Liver (tissue), 9 donors: Measurements from ENCODE around the gene SRC. TPM values are rescaled to one million over a fixed set of nuclear protein-coding genes. Genes with fewer than 3 reads are reported as not detected.

Source experiments
- DNase-seq: peaks from one replicate; pipeline ENCODE4 v3.0.0-alpha.2; 2017; ENCODE audit warnings: low spot score
- H3K27ac ChIP-seq, 2 donors: one replicate each; pipeline ENCODE4 v1.7.0; 2013; ENCODE audit warnings: inconsistent platforms in 2 of 2, low read length in 2 of 2, control low read depth in 1 of 2, low read depth in 1 of 2, mild to moderate bottlenecking in 1 of 2
- H3K27me3 ChIP-seq, 4 donors: one replicate each; pipeline versions ENCODE4 v1.6.1 to v1.7.0; 2013; ENCODE audit warnings: low read length in 3 of 4, inconsistent platforms in 1 of 4, mild to moderate bottlenecking in 1 of 4, moderate library complexity in 1 of 4; ENCODE audit not compliant: control insufficient read depth in 4 of 4, insufficient read depth in 4 of 4
- H3K36me3 ChIP-seq, 4 donors: one replicate each; pipeline versions ENCODE4 v1.6.1 to v1.7.0; 2013; ENCODE audit warnings: low read length in 3 of 4, mild to moderate bottlenecking in 3 of 4, low read depth in 1 of 4, moderate library complexity in 1 of 4; ENCODE audit not compliant: control insufficient read depth in 4 of 4, insufficient read depth in 3 of 4
- H3K4me1 ChIP-seq, 4 donors: one replicate each; pipeline versions ENCODE4 v1.6.1 to v1.7.0; 2013; ENCODE audit warnings: low read length in 3 of 4, mild to moderate bottlenecking in 3 of 4, moderate library complexity in 1 of 4; ENCODE audit not compliant: control insufficient read depth in 4 of 4, insufficient read depth in 4 of 4
- H3K4me3 ChIP-seq, 3 donors: one replicate each; pipeline versions ENCODE4 v1.6.1 to v1.7.0; 2013; ENCODE audit warnings: low read length in 3 of 3, control low read depth in 1 of 3, low read depth in 1 of 3, mild to moderate bottlenecking in 1 of 3
- H3K9ac ChIP-seq, 2 donors: one replicate each; pipeline ENCODE4 v1.7.0; 2013; ENCODE audit warnings: low read length in 2 of 2, mild to moderate bottlenecking in 2 of 2, moderate library complexity in 2 of 2, control low read depth in 1 of 2, low read depth in 1 of 2
- H3K9me3 ChIP-seq, 4 donors: one replicate each; pipeline versions ENCODE4 v1.6.1 to v1.7.0; 2013; ENCODE audit warnings: low read length in 3 of 4; ENCODE audit not compliant: control insufficient read depth in 4 of 4
- EGR1 ChIP-seq, 2 donors: IDR thresholded peaks; 2 replicates each; pipeline ENCODE4 v1.6.1; 2016 to 2018; ENCODE audit warnings: antibody characterized with exemption in 2 of 2, low read depth in 2 of 2
- FOXA2 ChIP-seq: IDR thresholded peaks from 2 replicates; pipeline ENCODE4 v1.6.1; 2016; ENCODE audit warnings: antibody characterized with exemption
- HNF4A ChIP-seq, 2 donors: conservative IDR thresholded peaks; 2 replicates each; pipeline ENCODE4 v1.6.1; 2016; ENCODE audit warnings: antibody characterized with exemption in 2 of 2, mild to moderate bottlenecking in 2 of 2
- HNF4G ChIP-seq: IDR thresholded peaks from 2 replicates; pipeline ENCODE4 v1.6.1; 2016; ENCODE audit warnings: antibody characterized with exemption
- JUND ChIP-seq, 2 donors: IDR thresholded peaks; 2 replicates each; pipeline ENCODE4 v1.6.1; 2016; ENCODE audit warnings: antibody characterized with exemption in 2 of 2
- NR2F2 ChIP-seq: IDR thresholded peaks from 2 replicates; pipeline ENCODE4 v1.6.1; 2016; ENCODE audit warnings: antibody characterized with exemption
- RAD21 ChIP-seq, 2 donors: IDR thresholded peaks; 2 replicates each; pipeline ENCODE4 v1.6.1; 2016; ENCODE audit warnings: antibody characterized with exemption in 2 of 2, mild to moderate bottlenecking in 2 of 2
- RXRA ChIP-seq, 2 donors: IDR thresholded peaks; 2 replicates each; pipeline ENCODE4 v1.6.1; 2017 to 2018; ENCODE audit warnings: antibody characterized with exemption in 2 of 2, mild to moderate bottlenecking in 1 of 2
- TAF1 ChIP-seq: conservative IDR thresholded peaks from 2 replicates; pipeline ENCODE4 v1.6.1; 2016; ENCODE audit warnings: antibody characterized with exemption, mild to moderate bottlenecking
- YY1 ChIP-seq: IDR thresholded peaks from 2 replicates; pipeline ENCODE4 v1.6.1; 2016; ENCODE audit warnings: antibody characterized with exemption, mild to moderate bottlenecking
- WGBS: extraction: QIAGEN DNeasy Blood & Tissue Kit; methylation state at CpG from one replicate; pipeline ENCODE4 v1.1.7; 2013; 5-methylcytosine and 5-hydroxymethylcytosine counted together
- polyA plus RNA-seq, 2 donors: library from polyadenylated mRNA; stranded (reverse) in 1 of 2; unstranded in 1 of 2; fragments of 200-250 nt in 1 of 2; fragments of >200 nt in 1 of 2; fragmentation: Nextera tagmentation in 1 of 2; extraction: Ambion mirVana in 1 of 2; gene quantifications; one replicate each; pipeline versions ENCODE4 v1.2.1 to v1.2.3, GENCODE V29; 2013 to 2015
- total RNA-seq, 2 donors: library from RNA; depleted of rRNA; stranded (reverse); fragments of >200 nt; gene quantifications; one replicate each; pipeline ENCODE4 v1.2.3, GENCODE V29; 2014
- TF ChIP-seq, protein P1 (sequence below): fragments of 150-350 bp; IDR thresholded peaks from 2 replicates; pipeline ENCODE4 v1.5.1; 2017; ENCODE audit warnings: improper control_type of control experiment, low read depth, low read length; ENCODE audit not compliant: missing input control
- TF ChIP-seq, protein P2 (sequence below): IDR thresholded peaks from 2 replicates; pipeline ENCODE4 v1.6.1; 2016; ENCODE audit warnings: antibody characterized with exemption, mild to moderate bottlenecking
- TF ChIP-seq, protein P3 (sequence below): IDR thresholded peaks from 2 replicates; pipeline ENCODE4 v1.6.1; 2016; ENCODE audit warnings: antibody characterized with exemption
- TF ChIP-seq, protein P4 (sequence below): IDR thresholded peaks from 2 replicates; pipeline ENCODE4 v1.6.1; 2016; ENCODE audit warnings: antibody characterized with exemption
- TF ChIP-seq, protein P5 (sequence below): IDR thresholded peaks from 2 replicates; pipeline ENCODE4 v1.6.1; 2016; ENCODE audit warnings: antibody characterized with exemption
- donor health status: healthy.
- donor health status: healthy.
- donor health status: healthy.
- donor health status: healthy.
- donor health status: healthy.

SRC gene
- total and polyA plus RNA-seq, 4 donors = 3.3 to 21.2 (median 5.4) TPM

DNA sequence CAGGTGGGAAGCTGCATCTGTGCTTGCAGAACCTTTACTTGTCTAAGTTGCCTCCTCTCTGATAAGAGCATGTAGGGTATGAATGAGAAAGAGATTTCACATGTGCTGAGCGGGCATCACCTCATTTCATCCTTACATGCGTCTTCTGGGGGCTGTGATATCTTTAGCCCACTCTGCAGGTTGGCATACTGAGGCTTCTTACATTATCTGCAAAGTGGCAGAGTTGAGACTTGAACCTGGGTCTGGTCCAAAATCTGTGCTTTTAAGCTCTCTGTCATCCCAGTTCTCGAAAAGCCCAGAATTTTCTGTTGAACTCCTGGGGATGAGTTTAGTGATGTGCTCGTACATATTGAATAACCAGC lies 2.0 kb upstream of the SRC start:
- no peaks in the 10 kb centered on the region for H3K27me3 ChIP-seq
- WGBS = 81% methylated on average over 4 of the region's 4 CpGs
- no peak for DNase-seq
- H3K9me3 ChIP-seq = no peaks in the 10 kb centered on the region
- H3K9ac ChIP-seq = no peak overlapping the region
- no peak overlapping the region for H3K4me3 ChIP-seq
- H3K36me3 ChIP-seq = no peaks in the 10 kb centered on the region
- H3K27ac ChIP-seq = no peak overlapping the region
- peaks cover 2 to 14% (median 8%) of the 10 kb centered on the region in 4 donors for H3K4me1 ChIP-seq
- no peak for TF ChIP-seq RAD21 (IDR thresholded peaks at IDR 0.05)
- TF ChIP-seq RXRA (IDR thresholded peaks at IDR 0.05) = no peak
- TF ChIP-seq, protein P1, sequence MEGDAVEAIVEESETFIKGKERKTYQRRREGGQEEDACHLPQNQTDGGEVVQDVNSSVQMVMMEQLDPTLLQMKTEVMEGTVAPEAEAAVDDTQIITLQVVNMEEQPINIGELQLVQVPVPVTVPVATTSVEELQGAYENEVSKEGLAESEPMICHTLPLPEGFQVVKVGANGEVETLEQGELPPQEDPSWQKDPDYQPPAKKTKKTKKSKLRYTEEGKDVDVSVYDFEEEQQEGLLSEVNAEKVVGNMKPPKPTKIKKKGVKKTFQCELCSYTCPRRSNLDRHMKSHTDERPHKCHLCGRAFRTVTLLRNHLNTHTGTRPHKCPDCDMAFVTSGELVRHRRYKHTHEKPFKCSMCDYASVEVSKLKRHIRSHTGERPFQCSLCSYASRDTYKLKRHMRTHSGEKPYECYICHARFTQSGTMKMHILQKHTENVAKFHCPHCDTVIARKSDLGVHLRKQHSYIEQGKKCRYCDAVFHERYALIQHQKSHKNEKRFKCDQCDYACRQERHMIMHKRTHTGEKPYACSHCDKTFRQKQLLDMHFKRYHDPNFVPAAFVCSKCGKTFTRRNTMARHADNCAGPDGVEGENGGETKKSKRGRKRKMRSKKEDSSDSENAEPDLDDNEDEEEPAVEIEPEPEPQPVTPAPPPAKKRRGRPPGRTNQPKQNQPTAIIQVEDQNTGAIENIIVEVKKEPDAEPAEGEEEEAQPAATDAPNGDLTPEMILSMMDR = no peak
- TF ChIP-seq, protein P2, sequence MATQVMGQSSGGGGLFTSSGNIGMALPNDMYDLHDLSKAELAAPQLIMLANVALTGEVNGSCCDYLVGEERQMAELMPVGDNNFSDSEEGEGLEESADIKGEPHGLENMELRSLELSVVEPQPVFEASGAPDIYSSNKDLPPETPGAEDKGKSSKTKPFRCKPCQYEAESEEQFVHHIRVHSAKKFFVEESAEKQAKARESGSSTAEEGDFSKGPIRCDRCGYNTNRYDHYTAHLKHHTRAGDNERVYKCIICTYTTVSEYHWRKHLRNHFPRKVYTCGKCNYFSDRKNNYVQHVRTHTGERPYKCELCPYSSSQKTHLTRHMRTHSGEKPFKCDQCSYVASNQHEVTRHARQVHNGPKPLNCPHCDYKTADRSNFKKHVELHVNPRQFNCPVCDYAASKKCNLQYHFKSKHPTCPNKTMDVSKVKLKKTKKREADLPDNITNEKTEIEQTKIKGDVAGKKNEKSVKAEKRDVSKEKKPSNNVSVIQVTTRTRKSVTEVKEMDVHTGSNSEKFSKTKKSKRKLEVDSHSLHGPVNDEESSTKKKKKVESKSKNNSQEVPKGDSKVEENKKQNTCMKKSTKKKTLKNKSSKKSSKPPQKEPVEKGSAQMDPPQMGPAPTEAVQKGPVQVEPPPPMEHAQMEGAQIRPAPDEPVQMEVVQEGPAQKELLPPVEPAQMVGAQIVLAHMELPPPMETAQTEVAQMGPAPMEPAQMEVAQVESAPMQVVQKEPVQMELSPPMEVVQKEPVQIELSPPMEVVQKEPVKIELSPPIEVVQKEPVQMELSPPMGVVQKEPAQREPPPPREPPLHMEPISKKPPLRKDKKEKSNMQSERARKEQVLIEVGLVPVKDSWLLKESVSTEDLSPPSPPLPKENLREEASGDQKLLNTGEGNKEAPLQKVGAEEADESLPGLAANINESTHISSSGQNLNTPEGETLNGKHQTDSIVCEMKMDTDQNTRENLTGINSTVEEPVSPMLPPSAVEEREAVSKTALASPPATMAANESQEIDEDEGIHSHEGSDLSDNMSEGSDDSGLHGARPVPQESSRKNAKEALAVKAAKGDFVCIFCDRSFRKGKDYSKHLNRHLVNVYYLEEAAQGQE = no peak
- TF ChIP-seq, protein P3, sequence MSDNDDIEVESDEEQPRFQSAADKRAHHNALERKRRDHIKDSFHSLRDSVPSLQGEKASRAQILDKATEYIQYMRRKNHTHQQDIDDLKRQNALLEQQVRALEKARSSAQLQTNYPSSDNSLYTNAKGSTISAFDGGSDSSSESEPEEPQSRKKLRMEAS = no peak
- TF ChIP-seq, protein P4, sequence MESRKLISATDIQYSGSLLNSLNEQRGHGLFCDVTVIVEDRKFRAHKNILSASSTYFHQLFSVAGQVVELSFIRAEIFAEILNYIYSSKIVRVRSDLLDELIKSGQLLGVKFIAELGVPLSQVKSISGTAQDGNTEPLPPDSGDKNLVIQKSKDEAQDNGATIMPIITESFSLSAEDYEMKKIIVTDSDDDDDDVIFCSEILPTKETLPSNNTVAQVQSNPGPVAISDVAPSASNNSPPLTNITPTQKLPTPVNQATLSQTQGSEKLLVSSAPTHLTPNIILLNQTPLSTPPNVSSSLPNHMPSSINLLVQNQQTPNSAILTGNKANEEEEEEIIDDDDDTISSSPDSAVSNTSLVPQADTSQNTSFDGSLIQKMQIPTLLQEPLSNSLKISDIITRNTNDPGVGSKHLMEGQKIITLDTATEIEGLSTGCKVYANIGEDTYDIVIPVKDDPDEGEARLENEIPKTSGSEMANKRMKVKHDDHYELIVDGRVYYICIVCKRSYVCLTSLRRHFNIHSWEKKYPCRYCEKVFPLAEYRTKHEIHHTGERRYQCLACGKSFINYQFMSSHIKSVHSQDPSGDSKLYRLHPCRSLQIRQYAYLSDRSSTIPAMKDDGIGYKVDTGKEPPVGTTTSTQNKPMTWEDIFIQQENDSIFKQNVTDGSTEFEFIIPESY = no peak
- TF ChIP-seq HNF4G = no peak
- TF ChIP-seq HNF4A (conservative IDR thresholded peaks at IDR 0.05) = no peak
- TF ChIP-seq JUND (IDR thresholded peaks at IDR 0.05) = no peak
- no peak for TF ChIP-seq EGR1 (IDR thresholded peaks at IDR 0.05; ENCODE audit: low read depth in 2 of 2)
- no peak for TF ChIP-seq FOXA2
- TF ChIP-seq NR2F2 = no peak
- no peak for TF ChIP-seq TAF1
- no peak for TF ChIP-seq YY1
- TF ChIP-seq, protein P5, sequence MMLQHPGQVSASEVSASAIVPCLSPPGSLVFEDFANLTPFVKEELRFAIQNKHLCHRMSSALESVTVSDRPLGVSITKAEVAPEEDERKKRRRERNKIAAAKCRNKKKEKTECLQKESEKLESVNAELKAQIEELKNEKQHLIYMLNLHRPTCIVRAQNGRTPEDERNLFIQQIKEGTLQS = no peak
